ENCODE measurements around the gene MAB21L2. TPM values are rescaled to one million over a fixed set of nuclear protein-coding genes. Genes with fewer than 3 reads are reported as not detected.

Gene MAB21L2
- total RNA-seq, 1 experiment from 2014 or later = not detected

DNA sequence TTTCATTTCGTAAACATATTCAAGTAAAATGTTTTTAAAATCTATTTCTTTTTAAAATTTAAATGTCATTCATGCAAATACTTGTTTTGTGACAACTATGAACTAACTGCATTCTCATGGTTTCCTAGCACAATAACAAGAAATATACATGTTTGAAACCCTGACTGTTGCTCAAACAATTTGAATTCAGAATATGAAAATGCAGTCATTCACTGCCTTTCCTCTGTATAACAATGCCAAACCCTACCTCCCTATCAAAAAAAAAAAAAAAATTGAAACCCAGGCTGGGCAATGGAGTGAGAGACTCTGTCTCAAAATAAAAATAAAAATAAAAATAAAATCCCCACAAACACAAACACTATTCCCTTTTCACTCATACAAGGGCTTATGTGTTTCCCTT, 42.1 kb downstream of the MAB21L2 start:
- Mint-ChIP-seq H3K27ac (no peak overlapping the region), H3K4me1 (peaks cover 20% of the 10 kb centered on the region), H3K36me3 (0 out of 2 replicates have a peak, but pooled peaks cover 3% of the 10 kb centered on the region), H3K4me3 (no peak overlapping the region), H3K9me3 (peaks cover 5% of the 10 kb centered on the region), H3K27me3 (ENCODE audit: low read depth) (no peaks in the 10 kb centered on the region)
- no peak for TF ChIP-seq SMAD4 (CRISPR knock-in tag; IDR thresholded peaks at IDR 0.05)
- TF ChIP-seq, protein P1, sequence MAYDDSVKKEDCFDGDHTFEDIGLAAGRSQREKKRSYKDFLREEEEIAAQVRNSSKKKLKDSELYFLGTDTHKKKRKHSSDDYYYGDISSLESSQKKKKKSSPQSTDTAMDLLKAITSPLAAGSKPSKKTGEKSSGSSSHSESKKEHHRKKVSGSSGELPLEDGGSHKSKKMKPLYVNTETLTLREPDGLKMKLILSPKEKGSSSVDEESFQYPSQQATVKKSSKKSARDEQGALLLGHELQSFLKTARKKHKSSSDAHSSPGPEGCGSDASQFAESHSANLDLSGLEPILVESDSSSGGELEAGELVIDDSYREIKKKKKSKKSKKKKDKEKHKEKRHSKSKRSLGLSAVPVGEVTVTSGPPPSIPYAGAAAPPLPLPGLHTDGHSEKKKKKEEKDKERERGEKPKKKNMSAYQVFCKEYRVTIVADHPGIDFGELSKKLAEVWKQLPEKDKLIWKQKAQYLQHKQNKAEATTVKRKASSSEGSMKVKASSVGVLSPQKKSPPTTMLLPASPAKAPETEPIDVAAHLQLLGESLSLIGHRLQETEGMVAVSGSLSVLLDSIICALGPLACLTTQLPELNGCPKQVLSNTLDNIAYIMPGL (CRISPR knock-in tag; IDR thresholded peaks at IDR 0.05) = no peak
- ATAC-seq (no peak), DNase-seq (ENCODE audit: low spot score) (no peak)
- ChIA-PET POLR2A (no interaction called here), CTCF (no interaction called here)

DNA sequence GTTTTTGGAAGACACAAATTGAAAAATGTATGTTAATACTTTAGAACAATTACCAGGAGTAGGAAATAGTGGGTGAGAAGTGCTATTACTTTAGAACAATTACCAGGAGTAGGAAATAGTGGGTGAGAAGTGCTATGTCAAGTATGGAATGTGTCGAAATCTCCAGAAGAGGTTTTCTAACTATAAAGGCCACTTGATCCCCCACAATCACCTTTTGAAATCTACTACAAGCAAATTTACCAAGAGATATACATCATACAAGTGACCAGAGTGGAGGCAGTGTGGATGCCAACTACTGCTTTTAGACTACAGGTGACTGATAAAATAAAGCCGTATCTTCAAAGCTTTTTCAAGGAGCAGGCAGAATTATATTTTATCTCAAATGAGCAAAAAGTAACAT, 43.1 kb downstream of the MAB21L2 start:
- H3K27ac Mint-ChIP-seq = no peak overlapping the region

DNA sequence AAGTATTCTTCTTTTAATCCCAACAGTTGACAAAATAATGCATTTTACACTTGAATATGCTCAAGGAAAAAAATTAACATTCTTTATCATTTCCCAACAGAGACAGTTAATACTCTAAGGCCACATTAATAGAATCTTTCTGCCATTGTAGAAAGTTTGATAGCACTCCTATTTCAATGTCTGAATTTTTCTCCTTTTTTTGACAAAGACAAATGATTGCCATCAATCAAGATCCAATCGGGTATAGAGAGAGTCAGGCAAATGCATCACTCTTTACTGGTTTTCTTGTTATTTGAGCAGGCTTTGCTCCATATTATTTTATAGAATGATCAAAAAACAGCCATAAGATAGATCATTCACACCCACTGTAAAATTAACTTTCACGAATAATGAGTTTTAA, 46.1 kb downstream of the MAB21L2 start:
- 0 out of 2 replicates have a peak, but pooled peaks cover 3% of the 10 kb centered on the region for H3K9me3 Mint-ChIP-seq
- DNase-seq (ENCODE audit: low spot score) = no peak
- no peak for ATAC-seq
- H3K27ac Mint-ChIP-seq = no peak overlapping the region
- TF ChIP-seq, protein P2, sequence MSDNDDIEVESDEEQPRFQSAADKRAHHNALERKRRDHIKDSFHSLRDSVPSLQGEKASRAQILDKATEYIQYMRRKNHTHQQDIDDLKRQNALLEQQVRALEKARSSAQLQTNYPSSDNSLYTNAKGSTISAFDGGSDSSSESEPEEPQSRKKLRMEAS (CRISPR knock-in tag; IDR thresholded peaks at IDR 0.05) = no peak
- TF ChIP-seq HMGA2 (CRISPR knock-in tag; IDR thresholded peaks at IDR 0.05) (no peak), NFE2L1 (CRISPR knock-in tag; IDR thresholded peaks at IDR 0.05) (no peak), ZNF396 (CRISPR knock-in tag; IDR thresholded peaks at IDR 0.05; ENCODE audit: borderline replicate concordance) (no peak), ETV6 (CRISPR knock-in tag; IDR thresholded peaks at IDR 0.05) (no peak), FOXJ3 (CRISPR knock-in tag; IDR thresholded peaks at IDR 0.05; ENCODE audit: borderline replicate concordance) (no peak), TEAD1 (CRISPR knock-in tag; IDR thresholded peaks at IDR 0.05) (no peak)
- TF ChIP-seq, protein P3, sequence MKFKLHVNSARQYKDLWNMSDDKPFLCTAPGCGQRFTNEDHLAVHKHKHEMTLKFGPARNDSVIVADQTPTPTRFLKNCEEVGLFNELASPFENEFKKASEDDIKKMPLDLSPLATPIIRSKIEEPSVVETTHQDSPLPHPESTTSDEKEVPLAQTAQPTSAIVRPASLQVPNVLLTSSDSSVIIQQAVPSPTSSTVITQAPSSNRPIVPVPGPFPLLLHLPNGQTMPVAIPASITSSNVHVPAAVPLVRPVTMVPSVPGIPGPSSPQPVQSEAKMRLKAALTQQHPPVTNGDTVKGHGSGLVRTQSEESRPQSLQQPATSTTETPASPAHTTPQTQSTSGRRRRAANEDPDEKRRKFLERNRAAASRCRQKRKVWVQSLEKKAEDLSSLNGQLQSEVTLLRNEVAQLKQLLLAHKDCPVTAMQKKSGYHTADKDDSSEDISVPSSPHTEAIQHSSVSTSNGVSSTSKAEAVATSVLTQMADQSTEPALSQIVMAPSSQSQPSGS (CRISPR knock-in tag; IDR thresholded peaks at IDR 0.05; ENCODE audit: borderline replicate concordance, low read depth) = no peak
- TF ChIP-seq, protein P4, sequence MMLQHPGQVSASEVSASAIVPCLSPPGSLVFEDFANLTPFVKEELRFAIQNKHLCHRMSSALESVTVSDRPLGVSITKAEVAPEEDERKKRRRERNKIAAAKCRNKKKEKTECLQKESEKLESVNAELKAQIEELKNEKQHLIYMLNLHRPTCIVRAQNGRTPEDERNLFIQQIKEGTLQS (CRISPR knock-in tag; conservative IDR thresholded peaks at IDR 0.05) = no peak
- TF ChIP-seq, protein P5, sequence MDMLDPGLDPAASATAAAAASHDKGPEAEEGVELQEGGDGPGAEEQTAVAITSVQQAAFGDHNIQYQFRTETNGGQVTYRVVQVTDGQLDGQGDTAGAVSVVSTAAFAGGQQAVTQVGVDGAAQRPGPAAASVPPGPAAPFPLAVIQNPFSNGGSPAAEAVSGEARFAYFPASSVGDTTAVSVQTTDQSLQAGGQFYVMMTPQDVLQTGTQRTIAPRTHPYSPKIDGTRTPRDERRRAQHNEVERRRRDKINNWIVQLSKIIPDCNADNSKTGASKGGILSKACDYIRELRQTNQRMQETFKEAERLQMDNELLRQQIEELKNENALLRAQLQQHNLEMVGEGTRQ (CRISPR knock-in tag; IDR thresholded peaks at IDR 0.05) = no peak
- CTCF ChIA-PET = no interaction called here
- no peaks in the 10 kb centered on the region for H3K27me3 Mint-ChIP-seq (ENCODE audit: low read depth)
- H3K4me3 Mint-ChIP-seq = no peak overlapping the region
- H3K4me1 Mint-ChIP-seq = peaks cover 12% of the 10 kb centered on the region
- no peaks in the 10 kb centered on the region for H3K36me3 Mint-ChIP-seq
- POLR2A ChIA-PET = no interaction called here

More for the DNA sequence above, 43.1 kb downstream of the MAB21L2 start:
- H3K9me3 Mint-ChIP-seq = peaks cover 5% of the 10 kb centered on the region
- ChIA-PET CTCF (no interaction called here), POLR2A (no interaction called here)
- no peak overlapping the region for H3K4me3 Mint-ChIP-seq
- H3K27me3 Mint-ChIP-seq (ENCODE audit: low read depth) = no peaks in the 10 kb centered on the region
- ATAC-seq (no peak), DNase-seq (ENCODE audit: low spot score) (no peak)
- TF ChIP-seq ZNF423 (CRISPR knock-in tag; IDR thresholded peaks at IDR 0.05) = no peak
- no peak for TF ChIP-seq OVOL2 (CRISPR knock-in tag; IDR thresholded peaks at IDR 0.05; ENCODE audit: borderline replicate concordance)
- TF ChIP-seq GTF2I (CRISPR knock-in tag; conservative IDR thresholded peaks at IDR 0.05) = no peak
- no peak for TF ChIP-seq TP53 (CRISPR knock-in tag; IDR thresholded peaks at IDR 0.05)
- no peak for TF ChIP-seq MYBL2 (CRISPR knock-in tag; IDR thresholded peaks at IDR 0.05)
- TF ChIP-seq ATF1 (CRISPR knock-in tag; IDR thresholded peaks at IDR 0.05) = no peak
- TF ChIP-seq, protein P6, sequence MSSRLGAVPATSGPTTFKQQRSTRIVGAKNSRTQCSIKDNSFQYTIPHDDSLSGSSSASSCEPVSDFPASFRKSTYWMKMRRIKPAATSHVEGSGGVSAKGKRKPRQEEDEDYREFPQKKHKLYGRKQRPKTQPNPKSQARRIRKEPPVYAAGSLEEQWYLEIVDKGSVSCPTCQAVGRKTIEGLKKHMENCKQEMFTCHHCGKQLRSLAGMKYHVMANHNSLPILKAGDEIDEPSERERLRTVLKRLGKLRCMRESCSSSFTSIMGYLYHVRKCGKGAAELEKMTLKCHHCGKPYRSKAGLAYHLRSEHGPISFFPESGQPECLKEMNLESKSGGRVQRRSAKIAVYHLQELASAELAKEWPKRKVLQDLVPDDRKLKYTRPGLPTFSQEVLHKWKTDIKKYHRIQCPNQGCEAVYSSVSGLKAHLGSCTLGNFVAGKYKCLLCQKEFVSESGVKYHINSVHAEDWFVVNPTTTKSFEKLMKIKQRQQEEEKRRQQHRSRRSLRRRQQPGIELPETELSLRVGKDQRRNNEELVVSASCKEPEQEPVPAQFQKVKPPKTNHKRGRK (CRISPR knock-in tag; IDR thresholded peaks at IDR 0.05; ENCODE audit: borderline replicate concordance) = no peak
- TF ChIP-seq, protein P7, sequence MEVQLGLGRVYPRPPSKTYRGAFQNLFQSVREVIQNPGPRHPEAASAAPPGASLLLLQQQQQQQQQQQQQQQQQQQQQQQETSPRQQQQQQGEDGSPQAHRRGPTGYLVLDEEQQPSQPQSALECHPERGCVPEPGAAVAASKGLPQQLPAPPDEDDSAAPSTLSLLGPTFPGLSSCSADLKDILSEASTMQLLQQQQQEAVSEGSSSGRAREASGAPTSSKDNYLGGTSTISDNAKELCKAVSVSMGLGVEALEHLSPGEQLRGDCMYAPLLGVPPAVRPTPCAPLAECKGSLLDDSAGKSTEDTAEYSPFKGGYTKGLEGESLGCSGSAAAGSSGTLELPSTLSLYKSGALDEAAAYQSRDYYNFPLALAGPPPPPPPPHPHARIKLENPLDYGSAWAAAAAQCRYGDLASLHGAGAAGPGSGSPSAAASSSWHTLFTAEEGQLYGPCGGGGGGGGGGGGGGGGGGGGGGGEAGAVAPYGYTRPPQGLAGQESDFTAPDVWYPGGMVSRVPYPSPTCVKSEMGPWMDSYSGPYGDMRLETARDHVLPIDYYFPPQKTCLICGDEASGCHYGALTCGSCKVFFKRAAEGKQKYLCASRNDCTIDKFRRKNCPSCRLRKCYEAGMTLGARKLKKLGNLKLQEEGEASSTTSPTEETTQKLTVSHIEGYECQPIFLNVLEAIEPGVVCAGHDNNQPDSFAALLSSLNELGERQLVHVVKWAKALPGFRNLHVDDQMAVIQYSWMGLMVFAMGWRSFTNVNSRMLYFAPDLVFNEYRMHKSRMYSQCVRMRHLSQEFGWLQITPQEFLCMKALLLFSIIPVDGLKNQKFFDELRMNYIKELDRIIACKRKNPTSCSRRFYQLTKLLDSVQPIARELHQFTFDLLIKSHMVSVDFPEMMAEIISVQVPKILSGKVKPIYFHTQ (CRISPR knock-in tag; IDR thresholded peaks at IDR 0.05) = no peak
- TF ChIP-seq, protein P8, sequence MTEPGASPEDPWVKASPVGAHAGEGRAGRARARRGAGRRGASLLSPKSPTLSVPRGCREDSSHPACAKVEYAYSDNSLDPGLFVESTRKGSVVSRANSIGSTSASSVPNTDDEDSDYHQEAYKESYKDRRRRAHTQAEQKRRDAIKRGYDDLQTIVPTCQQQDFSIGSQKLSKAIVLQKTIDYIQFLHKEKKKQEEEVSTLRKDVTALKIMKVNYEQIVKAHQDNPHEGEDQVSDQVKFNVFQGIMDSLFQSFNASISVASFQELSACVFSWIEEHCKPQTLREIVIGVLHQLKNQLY (CRISPR knock-in tag; IDR thresholded peaks at IDR 0.05) = no peak
- TF ChIP-seq, protein P9, sequence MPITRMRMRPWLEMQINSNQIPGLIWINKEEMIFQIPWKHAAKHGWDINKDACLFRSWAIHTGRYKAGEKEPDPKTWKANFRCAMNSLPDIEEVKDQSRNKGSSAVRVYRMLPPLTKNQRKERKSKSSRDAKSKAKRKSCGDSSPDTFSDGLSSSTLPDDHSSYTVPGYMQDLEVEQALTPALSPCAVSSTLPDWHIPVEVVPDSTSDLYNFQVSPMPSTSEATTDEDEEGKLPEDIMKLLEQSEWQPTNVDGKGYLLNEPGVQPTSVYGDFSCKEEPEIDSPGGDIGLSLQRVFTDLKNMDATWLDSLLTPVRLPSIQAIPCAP (CRISPR knock-in tag; IDR thresholded peaks at IDR 0.05) = no peak
- H3K36me3 Mint-ChIP-seq = 0 out of 2 replicates have a peak, but pooled peaks cover 3% of the 10 kb centered on the region
- H3K4me1 Mint-ChIP-seq = peaks cover 20% of the 10 kb centered on the region
